Hepatic stellate cell (primary cell): ENCODE measurements around the gene CACNB2.
A peak's percentile ranks its signal among the peaks of the same experiment; 100 is the strongest.

ENCODE experiments used
- DNase-seq: peaks from one replicate; pipeline ENCODE4 v3.0.0; 2011; ENCODE audit warnings: low spot score

Gene CACNB2

DNA sequence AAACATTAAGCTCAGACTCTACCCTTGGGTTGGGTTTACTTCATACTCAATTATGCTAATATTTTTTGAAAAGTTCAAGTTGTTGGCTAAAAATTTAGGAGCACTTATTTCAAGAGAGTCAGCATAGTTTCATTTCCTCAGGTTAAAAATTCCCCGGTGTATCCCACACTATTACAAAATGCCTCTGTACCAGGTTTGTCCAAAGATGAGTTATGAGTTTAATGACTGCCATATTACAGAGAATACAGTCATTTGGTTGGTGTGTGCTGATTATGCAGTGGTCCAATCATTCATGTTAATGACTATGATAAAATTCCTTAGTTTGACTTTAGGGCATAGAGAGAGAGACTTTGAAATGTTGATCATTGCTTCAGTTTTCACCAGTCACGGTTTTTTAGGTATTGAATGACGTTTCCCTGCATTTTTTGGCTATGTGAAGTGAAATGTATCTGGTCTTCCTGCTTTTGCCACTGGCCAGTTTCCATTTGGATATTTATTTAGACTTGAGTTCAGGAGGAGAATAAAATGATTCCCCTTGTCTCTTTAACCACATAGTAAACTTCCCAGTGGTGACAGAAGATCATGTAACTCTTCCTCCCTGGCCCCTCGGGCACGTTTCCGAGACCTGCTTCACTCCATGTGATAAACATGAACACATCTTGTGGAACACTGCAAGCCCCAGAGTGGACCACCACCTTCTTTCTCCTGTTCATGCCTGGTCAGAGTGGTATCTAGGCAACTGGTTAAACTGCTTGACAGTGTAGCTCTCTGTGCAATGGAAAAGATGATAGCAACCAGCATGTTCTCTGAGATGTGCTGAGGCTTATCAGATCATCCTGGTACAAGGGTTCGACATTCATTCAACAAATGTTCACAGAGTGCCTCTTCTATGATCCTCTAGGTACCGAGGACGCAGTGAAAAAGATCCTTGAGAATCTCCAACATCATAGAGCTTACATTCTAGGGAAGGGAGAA lies 153.6 kb downstream of the CACNB2 start:
- DNase-seq: no peak

DNA sequence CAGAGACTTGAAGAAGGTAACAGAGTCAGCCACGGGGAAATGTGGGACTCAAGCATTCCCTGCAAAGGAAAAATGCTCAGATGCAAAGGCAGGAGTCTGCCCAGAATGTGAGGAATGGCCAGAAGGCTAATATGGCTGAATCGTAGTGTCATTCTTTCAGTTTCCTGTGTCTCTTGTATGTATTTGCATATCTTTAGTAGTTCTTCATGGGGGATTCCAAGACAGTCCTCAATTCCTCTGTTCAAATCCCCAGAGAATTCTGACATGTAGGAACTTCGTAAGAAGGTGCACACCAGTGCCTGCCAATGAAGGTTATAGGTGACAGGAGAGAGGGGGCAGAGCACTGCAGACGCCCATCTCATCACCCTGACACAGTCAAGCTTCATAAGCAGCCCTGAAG lies 154.4 kb downstream of the CACNB2 start:
- no peak for DNase-seq

DNA sequence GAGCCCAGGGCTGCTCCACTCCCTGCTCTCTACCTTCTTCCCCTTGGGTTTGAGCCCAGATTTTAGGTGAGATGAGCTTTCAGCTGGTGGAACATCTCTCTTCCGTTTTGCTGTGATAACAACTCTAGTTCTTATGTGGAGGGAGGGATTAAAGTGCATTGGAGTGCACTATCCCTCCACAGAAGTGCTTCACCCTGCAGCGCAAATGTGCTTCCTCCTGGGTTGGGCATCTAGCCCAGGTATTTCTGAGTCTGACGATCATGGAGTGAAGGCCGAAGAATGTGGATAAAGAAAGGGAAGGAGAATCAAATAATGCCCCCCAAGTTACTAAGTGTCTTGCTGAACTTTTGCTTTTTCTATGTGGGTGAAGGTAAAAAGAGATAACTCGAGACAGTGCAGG lies 157.4 kb downstream of the CACNB2 start:
- no peak for DNase-seq

DNA sequence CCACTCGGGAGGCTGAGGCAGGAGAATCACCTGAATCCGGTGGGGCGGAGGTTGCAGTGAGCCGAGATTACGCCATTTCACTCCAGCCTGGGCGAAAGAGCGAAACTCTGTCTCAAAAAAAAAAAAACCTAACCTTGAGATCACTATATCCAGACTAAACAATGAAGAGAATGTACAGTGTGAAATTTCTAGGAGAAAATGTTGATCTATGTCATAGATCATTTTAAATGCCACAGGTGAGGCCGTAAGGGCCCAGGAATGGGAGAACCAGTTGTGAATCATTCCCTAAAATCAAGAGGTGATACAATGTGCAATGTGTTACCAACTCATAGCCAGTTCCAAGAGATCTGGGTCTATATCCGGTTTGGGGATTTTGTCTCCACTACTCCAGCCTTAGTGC lies 158.0 kb downstream of the CACNB2 start:
- no peak for DNase-seq

DNA sequence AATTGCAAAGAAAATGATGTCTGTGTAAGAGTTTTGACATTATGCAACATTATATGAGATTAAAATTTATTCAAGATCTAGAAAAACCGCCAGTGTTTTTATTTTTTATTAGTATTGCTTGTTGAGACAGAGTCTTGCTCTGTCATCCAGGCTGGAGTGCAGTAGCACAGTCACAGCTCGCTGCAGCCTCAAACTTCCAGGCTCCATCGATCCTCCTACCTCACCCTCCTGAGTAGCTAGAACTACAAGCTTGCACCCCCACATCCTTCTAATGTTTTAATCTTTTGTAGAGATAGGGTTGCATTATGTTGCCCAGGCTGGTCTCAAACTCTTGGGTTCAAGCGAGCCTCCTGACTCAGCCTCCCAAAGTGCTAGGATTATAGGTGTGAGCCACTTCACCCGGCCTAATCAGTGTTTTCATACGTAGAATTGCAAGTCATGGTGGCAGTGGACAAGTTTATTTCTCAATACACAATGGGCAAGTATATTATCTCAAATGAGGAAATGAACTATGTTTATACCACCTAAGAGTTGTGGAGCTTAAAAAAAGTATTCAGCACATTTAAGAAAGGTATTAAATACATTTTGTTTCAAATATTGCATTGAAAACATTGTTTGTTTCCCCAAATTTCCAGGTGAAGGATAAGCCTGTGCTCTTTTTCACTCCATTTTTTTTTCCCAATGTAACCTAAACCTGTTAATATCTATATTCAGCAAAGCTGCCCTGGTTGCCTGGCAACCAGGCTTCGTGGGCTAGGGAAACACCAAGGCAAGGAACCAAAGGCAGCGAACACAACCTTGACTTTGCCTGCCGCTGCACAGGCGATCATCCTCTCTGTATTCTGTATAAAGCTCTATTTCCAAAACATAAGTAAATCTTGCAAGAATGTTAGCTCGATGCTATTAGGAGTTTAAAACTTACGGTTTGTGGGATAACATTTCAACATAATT lies 163.9 kb downstream of the CACNB2 start:
- DNase-seq: no peak

DNA sequence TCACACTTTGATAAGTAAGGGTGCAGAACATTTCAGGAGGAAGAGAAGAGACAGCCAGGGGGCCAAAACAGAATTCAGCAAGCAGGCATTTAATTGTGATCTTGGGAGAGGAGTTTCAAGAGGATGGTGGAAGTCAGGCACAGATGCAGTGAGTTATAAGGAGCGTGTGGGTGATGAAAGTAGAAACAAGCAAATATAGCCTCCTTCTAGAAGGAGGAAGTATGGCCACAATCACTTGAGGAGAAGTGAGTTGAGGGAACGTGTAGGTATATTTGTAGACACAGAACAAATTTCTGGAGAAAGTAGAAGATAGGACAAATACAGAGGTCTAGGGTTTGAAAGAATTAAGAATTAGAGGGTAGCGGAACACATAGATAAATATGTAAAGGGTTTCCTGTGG lies 165.8 kb downstream of the CACNB2 start:
- DNase-seq: no peak

DNA sequence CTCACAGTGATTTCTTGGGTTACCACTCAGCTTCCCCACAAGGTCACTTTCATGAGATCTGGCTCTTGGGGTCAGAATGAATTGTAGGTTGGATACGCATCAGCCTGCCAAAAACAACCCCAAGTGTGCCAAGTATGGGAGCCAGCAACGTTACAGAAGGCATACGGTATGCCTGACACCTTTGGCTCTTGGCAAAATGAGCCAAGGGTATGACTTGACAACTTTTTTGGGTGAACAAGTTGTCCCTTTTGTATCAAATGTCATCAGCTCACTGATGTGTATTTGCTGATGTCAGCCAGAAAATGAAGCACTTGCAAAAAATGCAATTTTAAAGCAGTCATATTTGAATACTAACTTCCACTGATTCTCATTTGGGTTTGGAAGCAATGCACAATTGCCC lies 168.4 kb downstream of the CACNB2 start:
- DNase-seq: no peak

DNA sequence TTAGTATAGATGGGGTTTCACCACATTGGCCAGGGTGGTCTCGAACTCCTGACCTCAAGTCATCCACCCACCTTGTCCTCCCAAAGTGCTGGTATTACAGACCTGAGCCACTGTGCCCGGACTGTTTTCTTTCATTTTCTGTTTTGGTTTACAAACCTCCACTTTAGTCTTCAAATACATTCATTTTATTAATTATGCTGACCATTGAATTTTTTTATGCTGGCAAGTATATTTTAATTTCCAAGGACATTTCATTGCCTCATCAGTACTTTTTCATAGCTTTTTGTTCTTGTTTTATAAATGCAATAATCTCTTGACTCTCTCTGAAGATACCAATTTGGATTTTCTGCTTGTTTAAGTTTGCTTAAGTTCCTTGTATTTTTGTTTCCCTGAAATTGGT lies 170.5 kb downstream of the CACNB2 start:
- no peak for DNase-seq

DNA sequence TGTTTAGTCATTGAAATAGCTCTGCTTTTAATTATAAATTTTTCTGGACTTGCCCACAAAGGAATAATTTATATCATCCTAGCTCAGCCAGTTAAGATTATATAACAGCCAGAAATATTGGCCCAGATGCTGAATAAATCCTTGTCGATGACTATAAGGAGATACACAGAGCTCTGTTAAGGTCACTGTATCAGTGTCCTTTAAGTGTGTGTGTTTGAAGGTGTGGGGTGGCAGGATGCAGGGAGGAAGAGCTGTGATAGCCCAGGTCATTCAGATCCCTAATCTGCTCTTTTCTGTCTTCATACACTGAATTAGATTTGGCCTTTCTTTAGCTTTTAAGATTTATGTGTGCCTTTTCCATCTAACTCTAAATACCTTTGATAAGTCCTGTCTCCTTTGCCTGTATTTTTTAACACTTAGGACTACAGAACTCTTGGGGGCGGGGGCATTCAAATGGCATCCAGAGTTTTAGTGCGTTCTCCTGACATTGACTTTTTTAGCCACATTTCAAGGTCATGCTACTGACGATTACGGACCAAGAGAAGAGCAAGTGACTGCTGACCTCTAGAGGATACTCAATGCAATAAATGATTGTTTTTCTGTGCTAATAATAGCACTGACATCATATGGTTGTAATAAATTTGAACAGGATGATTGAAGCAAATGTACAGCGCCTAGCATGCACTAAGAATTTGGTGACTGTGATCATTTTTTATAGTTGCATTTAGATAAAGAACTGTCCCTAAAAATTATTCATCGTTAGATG lies 172.3 kb downstream of the CACNB2 start:
- DNase-seq: peak; percentile 50

DNA sequence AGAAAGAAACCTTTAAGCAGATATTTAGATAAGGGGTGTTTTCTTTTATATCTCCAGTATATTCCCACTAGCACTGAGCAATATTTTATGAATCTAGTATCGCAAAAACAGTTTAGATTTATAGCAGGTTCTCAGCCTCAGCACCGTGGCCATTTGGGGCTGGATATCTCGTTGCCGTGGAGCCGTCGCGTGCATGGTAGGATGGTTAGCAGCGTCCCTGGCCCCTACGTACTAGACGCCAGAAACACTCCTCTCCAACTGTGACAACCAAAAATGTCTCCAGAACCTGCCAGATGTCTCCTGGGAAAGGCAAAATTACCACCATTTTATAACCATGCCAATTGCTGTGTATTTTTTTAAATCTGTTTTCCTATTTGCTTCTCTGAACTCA lies 172.9 kb downstream of the CACNB2 start:
- DNase-seq: no peak

DNA sequence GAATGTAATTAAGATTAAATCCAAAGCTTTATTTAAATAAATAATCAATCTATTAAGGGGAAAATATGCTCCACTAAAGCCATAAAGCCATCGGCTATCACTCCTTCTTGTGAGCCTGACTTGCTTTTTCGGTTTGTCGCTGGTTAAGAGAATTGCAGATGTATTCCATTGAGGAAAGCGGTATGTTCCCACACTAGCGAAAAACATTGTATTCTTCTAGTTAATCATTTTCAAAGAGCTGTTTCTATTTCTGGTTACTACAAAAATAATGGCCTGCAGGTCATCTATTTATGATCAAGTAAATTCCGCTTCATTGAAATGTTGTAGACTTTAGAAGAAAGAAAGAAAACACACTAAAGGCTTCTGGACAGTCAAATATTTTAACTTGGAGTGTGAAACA lies 173.4 kb downstream of the CACNB2 start:
- DNase-seq: no peak

DNA sequence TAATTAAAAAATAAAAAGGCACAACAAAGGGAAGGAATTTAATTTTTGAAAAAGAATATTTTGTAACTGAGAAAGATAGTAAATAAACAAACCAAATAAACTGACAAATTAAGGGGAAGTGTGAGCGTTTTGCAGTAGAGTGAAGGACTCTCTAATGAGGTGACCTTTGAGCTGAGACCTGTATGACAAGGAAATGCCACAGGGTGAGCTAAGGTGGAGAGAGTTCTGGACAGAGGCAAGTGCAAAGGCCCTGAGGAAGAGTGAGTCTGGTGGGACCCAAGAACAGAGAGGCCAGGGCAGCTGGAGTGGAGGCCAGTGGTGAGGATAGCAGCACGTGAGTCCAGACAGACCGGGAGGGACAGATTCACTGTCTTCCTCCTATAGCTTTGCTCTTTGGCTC lies 179.4 kb downstream of the CACNB2 start:
- DNase-seq: no peak

DNA sequence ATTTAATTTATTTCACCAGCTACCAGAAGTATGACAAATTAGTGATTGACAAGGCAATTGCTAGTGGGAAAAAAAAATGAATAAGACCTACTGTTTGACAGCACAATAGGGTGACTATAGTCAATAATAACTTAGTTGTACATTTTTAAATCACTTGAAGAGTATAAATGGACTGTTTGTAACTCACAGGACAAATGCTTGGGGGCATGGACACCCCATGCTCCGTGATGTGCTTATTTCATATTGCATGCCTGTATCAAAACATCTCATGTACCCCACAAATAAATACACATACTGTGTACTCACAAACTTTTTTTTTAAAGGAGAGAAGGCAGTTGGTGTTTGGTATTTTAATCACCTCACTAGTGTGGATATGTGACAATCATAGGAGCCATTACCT lies 181.1 kb downstream of the CACNB2 start:
- DNase-seq: no peak

DNA sequence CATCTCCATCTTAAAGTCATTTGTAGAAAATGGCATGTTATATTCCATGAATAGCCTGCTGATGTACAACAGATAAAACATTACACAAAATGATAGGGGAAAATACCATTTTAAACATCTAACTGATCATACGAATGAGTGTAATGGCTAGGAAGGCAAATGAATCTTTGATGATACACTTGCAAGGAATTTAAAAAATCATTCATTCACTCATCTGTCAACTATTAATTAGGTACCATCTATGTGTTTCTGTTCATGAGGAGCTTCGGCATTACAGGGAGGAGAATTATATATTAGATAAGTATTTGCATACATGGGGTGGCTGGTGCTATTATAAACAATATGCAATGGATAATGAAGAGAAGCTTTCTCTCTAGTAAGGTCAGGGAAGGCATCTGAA lies 183.7 kb downstream of the CACNB2 start:
- DNase-seq: no peak

DNA sequence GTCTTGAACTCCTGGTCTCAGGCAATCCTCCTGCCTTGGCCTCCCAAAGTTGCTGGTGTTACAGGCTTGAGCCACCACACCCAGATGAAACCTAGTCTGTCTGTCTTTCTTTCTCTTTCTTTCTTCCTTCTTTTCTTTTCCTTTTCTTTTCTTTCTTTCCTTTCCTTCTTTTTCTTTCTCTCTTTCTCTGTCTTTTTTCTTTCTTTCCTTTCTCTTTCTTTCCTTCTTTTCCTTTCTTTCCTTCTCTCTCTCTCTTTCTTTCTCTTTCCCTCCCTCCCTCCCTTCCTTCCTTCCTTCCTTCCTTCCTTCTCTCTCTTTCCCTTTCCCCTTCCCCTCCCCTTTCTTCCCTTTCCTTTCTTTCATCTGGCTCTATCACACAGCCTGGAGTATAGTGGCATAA lies 185.2 kb downstream of the CACNB2 start:
- DNase-seq: no peak

DNA sequence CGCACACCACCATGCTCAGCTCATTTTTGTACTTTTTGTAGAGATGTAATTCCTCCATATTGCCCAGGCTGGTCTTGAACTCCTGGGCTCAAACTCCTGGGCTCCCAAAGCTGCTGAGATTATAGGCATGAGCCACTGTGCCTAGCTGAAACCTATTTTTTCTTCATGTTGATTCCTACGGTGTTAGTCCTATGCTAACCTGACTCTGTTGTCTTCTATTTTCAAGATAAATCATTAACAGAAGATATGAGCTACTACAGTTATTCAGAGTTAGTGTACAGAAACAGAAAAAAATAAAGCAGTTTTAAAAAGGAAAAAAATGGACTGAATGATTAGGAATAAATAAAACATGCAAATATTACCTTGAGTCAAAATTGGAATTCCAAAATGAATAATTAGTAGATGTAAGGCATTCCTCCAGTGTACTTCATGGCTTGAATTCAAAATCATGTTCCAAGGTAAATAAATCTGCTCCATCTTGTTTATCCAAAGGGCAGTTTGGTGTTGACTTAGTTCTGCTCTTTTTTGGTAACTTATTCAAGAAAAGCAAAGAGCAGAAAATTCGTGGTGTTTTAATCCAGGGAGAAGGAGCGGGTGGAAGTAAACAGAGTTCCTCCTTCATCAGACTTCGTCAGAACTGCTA lies 185.8 kb downstream of the CACNB2 start:
- no peak for DNase-seq

DNA sequence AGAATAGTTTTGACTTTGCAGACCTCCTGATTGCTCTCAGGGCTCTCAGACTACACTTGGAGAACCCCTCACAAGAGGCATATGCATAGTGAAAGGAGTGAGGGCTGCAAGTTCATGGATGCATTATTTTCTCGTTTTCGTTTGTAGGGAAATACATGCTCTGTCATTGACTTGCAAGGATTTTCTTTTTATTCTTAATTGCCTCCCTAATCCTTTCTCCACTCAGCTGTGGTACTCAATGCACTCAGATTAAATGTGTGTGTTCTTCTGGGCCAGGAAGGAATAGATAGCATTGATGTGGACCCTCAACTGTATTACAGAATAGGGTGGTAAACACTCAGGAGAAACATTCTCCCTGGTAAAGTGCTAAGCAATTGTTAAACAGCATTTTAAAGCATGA lies 188.7 kb downstream of the CACNB2 start:
- no peak for DNase-seq

DNA sequence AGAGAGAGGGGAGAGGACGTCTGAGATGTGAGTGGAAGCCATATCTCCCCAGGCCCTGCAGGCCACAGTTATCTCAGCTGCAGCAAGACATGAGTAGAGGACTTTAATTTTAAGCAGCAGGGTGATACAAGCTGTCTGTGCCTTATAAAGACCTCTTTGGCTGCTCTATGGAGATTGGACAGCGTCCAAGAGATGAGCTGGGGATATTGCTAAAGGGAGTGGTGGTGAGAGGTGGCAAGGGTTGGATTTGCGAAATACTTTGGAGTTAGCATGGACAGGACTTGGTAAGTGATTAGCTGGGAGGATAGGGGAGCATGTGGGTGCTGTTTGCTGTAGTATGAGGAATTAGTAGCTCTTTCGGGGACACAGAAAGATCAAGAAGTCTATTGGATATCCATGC lies 191.8 kb downstream of the CACNB2 start:
- DNase-seq: no peak

DNA sequence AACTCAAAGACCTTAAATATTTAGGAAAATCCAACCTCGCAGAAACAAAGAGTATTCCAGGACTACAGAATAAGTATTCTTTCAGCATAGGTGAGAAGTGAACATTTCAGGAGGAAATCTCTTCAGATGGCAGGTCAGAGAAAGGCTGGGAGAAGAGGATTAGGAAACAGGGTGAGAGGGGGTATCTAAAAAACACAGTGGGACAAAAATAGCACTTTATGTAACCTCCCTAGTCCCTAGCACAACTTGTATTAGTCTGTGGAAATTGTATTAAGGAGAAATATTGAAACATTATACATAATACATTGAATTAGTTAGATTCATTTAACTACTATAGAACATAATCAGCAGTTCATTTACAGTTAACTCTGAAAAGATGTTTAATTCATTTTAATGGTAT lies 192.3 kb downstream of the CACNB2 start:
- DNase-seq: no peak

DNA sequence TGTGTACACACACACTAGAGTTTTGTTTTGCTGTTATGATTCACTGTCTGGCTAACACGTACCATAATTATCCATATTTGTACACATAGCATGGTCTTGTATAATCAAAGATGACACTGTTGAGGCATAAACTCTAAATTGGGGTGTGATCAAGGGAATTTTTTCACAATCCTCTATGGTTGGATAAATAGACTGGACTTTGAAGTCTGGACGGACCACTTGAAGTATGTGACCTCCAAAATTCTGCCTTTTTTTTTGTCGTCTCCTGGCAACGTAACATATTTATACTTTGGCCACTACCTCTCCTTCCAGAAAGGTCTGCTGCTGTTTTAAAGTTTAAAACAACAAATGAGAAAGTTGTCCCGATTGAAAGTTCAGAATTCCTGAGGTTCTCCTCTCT lies 193.4 kb downstream of the CACNB2 start:
- no peak for DNase-seq

DNA sequence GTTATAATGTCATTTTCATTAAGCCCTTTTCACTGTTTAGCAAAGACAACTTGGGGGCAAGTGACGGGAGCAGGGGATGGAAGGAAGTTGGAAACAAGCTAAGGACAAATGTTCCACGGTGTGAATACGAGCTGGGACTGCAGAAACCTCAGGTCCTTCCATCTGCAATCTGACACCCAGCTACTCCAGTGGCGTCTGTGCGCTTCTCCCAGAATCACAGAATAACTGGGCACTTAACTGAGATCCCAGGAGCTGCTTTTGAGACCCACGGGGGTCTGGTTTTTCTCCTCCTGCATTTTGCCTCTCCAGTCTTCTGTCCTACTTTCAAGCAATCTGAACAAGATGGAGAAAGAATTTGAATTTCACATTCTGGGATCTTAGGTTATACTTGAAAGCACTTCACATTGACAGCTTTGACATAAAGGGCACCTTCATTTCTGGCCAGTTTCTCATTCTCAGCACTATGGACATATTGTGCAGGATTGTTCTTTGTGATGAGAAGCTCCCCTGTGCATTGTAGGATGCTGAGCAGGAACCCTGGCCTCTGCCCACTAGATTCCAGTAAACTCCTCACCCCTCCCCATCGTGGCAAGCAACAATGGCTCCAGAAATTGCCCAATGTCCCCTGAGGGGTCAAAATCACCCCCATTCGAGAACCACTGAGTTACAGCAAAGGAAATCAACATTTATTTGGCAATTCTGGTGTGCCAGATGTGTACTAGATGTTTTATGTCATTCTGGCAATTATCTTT lies 194.1 kb downstream of the CACNB2 start:
- DNase-seq: no peak
